NCI-H1092 treated with DMSO at 0.1 percent for 48 hours (cell line): ENCODE data around the gene KRTAP5-1.

Experiments
- DNase-seq: peaks from one replicate; lab custom pipeline; 2025; lab: John Stamatoyannopoulos, UW

KRTAP5-1 gene

DNA sequence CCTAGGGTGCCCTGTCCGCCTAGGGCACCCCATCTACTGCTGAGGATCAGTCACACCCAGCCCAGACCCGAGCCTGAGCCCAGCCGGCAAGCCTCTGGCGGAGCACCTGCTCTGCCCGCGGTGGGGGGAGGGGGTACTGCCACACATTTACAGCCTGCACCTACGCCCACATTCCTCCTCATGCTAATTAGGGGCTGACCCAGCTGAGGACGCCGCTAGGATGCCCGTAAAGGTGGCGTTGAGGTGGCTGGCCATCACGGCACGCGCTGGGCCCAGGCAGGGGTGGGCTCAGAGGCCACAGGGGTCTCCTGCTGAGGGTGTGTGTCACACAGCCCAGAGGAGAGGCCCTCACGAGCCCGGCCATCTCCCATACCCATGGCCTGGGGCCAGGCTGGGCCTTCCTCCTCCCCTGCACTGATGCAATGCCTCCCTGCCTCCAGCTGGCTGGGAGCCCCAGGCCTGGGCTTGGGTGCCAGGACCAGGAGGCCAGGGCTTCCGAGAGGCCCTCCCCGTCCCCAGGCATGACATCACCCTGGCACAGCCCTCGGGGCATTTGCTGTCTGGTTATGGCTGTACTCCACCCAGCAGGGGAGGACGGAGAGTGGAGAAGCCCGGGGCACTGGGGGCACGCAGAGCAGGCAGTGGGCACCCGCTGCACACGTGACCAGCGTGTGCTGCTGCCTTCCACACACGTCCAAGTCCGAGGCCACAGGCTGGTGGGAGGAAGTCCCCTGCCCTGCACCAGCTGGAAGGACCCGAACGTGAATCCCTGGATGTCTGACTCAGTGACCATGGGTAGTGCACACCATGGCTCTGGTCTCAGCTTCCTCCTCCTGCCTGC, 25.8 kb downstream of the KRTAP5-1 start:
- DNase-seq = no peak

DNA sequence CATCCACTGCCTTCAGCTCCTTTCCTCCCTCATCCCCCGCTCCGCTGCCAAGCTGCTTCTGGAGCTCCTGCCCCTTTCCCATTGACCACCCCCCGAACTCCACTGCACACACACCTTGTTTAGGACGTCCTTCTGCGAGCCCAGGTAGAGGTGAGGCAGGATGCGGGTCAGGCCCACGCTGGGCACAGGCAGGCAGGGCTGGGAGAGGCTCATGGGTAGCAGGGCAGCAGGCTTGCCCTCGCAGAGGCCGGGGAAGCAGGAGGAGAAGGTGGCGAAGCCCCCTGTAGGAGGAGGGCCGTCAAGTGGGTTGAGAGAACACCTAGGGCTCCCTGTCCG, 26.3 kb downstream of the KRTAP5-1 start:
- DNase-seq = no peak

DNA sequence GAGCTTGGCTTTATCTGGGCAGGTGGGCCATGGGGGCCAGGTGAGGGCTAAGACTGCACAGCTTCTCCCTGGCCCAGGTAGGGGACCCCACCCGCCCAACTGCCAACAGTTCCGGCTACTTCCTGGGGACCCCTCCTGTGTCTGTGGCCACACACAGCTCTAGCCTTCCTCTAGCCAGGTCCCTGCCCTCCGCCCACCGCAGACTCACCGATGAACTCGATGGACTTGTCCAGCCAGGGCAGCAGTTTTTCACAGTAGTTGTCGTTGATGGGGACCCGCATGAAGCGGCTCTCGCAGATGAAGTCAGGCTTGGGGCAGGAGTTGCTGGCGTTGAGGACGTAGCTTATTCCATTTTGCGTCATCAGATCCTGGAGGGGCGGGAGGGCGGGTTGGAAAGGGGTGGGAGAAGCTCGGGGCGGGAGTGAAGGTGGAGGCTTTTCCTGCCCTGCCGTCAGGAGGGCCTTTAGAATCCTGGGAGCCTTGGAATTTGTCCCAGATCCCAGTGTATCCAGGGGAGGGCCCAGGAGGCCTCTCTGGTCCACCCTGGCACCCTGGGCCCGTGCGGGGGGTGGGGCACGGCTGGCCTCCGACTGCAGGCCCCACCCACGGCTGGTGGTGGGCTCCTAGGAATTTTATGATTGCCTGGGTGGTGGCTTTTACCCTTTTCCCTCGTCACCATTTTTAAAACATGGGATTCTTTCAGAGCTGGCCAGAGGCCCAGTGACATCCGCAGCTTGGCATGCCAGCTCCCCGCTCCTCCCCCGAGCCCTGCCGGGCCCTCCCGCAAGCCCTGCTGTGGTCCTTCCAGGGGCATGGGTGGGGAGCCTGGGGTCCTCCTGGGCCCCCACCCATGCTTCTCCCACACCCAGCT, 26.9 kb downstream of the KRTAP5-1 start:
- no peak for DNase-seq

DNA sequence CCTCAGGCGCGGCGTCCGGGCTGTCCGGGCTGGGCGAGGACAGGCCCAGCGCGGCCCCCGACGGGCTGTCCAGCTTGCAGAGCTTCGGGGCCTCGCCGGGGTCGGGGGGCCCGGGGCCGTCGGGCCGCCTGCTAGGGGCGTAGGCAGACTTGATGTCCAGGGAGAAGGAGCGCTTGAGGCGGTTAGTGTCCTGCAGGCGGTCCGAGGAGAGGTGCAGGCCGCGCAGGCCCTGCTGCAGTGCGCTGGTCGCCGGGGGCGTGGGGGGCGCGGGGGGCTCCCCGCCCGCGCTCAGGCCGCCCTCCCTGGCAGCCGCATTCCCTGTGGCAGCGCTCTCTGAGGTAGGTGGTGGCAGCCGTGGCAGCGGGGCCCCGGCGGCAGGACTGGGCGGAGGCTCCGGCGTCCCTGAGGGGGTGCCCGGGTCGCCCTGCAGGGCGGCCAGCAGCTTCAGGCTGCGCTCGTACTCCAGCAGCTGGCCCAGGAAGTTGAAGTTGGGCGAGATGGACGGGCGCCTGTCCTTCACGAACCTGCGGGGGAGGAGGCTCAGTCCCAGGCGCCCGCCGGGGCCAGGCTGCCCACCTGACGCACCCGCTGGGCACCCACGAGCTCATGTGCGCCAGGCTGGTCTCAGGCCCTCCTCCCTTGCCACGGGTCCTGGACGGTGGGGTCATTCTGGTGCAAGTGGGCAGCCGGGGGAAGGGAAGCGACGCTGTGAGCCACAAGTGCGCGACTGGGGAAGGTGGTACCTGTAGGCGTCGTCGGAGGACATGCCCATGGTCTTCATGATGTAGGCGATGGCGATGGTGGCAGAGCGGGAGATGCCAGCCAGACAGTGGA, 27.8 kb downstream of the KRTAP5-1 start:
- DNase-seq = no peak

DNA sequence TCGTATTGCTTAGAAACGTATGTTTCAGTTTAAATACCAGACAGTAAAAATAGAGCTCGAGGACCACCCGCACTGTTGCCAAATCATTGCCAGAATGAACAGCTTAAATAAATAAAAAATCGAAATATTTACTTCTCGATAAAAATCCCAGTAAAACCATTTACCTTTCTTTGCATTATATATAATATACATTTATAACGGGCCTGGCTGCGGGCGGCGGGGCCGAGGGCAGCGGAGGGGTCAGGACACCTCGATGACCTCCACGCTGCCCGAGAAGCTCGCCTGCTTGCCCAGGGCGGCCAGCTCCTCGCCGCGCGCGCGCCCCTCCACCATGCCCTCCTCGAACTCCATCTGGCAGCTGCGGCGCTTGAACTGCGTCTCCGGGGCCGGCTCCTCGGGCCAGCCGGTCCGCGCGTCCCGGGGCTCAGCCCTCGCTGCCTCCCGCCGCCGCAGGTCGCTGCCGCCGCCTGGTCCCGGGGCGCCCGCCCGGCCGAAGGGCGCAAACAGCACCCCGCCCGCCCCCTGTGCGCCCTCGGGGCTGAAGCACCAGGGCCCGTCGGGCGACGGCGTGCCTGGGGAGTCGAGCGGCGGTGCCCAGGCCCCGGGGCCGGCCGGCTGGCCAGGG, 28.7 kb downstream of the KRTAP5-1 start:
- no peak for DNase-seq

DNA sequence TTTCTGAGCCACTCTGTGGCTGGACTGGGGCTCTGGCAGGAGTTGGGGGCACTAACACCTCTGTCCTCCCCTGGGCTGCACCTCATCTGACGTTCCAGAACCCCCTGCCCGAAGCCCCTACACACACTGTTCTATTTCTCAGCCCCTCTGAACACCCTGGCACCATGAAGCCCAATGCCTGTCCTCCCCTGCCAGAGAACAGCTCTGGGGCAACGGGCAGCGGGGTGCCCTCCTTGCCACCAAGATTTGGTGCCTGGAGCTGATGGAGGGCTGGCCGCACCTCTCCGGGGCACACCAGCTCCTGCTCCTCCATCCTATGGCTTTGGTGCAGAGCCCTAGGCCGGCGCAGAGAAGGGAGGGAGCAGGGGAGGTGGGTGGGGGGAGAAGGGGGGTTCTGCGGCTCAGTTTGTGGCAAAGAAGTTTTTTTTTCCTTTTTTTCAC, 29.4 kb downstream of the KRTAP5-1 start:
- DNase-seq = no peak

DNA sequence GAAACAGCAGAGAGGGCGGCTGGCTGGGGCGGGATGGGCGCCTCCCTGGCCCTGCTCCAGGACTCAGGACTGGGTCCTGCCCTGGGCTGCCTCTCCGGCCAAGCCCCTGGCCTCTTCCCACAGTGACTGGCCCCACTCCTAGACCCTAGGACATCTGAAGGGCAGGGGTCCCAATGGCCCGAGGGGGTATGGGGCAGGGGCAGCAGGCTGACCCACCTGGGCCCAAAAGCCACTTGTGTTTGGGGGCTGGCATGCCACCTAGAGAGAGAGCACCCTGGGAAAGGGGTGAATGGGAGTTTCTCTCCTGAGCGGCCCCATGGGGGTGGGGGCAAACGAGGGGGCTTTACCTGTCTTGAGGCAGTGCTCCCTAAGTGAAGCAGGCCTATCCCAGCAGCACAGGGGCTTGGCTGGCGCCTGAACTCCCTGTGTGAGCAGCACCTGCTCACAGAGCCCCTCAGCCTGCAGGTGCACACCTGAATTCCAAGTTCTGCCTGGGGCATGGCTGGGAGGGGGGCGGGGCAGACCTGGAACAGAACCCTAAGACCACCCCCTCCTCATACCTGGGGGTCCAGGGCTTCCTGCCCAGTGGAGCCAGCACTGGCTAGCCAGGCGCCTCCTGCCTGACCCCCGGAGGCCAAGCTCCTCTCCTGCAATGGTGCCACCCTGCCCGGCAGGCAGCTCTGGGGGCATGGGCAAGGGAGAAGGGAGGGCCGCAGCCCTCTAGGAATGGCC, 29.9 kb downstream of the KRTAP5-1 start:
- no peak for DNase-seq

DNA sequence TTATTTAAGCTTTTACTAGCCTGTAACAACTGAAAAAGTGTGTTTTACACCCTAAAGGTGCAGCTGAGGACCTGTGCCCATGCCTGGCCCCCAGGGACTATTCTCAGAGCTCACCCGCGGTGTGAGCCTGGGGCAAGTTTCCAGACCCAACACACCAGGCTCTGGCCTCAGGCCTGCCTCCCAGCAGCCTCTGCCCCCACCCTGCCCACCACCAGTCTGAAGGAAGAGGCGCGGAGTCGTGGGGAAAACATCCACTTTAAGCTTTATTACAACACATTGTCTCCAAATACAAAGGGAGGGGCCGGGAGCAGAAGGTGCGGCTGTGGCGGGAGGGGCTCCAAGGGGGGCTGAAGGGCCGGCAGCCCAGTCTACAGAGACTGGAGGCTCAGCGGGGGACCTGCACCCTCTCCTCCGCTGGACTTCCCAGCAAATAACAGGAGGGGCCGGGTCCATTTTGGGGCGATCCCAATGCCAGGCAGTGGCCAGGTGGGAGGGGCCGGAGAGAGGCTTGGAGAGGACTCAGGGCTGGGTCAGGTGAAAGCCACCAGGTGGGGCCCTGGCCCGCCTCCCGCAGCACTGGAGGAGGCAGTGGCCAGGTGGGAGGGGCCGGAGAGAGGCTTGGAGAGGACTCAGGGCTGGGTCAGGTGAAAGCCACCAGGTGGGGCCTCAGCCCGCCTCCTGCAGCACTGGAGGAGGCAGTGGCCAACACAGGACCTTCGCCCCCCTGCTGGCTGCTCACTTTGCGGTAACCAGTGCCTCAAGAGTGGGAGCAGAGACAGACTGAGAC, 31.1 kb downstream of the KRTAP5-1 start:
- no peak for DNase-seq

DNA sequence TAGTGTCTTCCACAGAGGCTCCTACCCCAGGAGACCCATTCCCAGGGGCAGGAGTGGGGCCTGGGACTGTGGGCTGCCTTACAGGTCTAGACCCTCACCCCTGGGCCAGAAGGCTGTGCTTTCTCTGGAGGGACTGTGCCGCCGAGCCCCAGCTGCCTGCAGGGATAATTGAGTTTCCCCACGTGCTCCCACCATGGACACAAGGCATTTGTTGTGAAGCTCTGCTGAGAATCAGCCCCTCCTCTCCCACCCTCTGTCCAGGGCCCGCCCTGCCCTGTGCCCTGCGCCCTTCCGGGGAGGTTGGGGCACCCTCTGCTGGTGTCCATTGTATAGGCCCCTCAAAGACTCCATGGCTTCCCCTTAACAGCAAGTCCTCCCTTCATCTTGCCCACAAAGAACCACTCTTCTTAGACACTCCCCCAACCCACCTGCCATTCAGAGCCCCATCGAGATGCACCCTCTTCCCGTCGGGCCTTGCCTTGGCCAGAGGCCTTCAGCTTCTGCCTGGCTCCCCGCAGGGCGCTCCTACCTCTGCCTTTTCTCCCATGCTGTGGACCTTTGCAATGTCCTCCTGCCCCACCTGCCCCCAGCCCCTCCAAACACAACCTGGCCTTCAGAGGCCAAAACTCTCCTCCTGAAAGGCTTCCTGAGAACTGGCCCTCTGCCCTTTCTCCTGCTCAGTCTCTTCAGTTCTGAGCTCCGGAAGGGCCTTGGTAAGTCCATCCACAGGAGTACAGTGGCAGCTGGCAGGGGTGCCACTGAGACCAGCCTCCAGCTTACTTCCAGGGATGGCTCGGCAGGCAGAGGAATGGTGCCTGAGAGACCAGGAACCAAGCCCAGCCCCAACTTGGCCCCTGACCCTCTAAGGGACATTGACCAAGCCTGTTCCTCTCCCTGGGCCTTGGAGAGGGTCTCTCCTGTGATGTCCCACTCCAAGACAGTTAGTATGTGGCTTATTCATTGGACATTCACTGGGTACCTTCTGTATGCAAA, 35.4 kb downstream of the KRTAP5-1 start:
- no peak for DNase-seq

DNA sequence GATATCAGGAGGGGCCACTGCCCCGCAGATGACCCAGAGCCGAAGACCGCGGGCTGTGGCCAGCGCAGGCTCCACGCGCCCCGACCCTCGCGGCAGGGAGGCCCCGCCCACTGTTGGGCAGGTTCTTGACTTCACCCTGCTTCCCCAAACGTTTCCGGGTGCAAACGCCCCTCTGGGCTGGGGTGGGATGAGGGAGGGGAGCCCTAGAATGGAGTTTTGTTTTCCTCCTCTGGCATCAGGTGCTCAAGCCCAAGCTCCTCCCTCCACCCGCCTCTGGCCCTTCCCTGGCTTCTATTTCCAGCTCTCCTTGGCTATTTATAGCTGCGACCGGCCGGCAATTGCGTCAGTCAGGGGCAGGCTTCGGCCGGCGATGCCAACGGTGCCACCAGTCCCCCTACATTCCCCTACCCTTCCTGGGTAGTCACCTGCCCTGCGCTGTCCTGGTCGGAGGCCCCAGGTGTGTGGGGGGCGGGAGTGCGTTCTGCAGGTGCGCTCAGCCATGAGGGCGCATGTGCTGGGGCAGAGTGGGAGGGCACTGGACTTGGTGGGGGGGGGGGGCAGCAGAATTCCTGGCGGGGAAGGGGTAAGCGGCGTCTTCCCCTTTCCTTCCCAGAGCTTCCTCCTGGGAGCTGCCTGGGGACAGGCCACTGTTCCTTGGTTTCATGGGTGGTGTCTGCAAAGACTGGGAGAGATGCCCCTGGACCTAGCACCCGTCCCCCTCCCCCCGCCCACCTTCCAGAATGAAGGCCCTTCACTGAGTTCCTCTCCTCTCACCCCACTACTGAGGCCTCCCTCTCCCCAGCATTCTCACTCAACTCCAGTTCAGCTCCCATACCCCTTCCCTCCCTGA, 36.6 kb downstream of the KRTAP5-1 start:
- DNase-seq = no peak

DNA sequence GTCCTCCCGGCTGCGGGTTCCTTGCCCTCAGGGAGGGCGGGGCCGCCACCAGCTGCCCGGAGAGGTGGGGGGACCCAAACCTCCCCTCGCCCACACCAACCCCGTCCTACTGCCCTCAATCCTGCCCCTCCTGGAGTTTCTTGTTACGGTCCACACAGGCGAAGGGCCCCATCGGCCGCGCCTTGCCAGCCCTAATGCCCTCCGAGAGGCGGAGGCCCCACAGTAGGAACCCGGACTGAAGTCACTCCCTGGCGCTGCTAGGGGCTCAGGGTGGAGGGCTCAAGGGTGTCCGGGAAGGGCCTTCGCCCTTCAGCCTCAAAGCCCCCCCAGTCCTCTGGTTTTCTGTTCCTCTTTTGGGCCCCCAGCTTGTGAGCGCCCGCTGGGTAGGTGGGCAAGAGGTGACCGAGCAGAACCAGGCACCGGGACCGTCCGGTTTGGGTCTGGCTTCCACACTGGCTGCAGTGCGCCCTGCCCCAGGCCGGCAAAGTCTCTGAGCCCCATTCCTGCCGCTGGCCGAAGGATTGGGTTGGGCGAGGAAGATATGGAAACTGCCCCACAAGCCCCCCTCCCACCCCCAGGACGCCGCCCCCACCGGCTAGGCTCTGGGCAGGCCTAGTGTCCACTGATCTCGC, 37.5 kb downstream of the KRTAP5-1 start:
- no peak for DNase-seq

DNA sequence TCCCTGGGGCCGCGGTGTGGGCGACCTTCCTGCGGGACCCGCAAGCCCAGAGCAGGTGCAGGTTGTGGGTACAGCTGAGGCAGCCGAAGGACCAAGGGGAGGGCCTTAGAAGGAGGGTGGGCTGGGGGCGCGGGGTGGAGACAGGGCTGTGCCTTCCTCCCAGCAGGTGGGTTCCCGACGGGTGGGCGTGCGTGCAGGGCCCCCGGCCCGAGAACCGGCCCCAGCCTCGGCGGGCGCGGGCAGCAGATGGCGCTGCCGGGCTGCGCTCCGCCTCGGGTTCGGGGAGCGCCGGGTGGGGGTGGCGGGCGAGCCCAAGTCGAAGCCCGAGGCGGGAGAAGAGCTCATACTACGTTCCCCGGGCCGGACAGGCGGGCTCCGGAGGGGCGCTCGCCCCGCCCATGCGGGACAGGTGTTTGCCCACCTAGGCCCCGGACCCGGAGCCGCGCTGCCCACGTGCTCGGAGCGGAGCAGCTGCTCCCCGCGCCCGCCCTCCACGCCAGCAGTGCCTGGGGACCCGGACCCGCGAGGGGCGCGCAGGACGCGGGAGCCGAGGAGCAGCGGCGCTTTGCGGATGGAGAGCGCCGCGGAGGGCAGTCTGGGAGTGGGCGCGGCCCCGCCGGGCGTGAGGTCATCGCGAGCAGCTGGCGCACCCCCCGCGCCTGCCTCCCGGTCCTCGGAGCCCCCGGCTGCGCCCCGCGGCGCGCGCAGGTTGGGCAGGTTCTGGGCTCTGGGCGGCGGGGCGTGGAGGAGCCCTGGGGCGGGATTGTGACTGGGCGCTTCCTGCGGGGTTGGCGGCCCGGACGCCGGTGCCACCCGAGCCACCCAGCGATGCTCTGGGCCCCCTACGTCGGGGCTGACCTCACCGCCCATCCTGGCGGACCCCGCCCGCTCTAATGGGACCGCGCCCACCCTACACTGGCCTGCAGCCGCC, 38.3 kb downstream of the KRTAP5-1 start:
- peak; percentile 54 for DNase-seq

DNA sequence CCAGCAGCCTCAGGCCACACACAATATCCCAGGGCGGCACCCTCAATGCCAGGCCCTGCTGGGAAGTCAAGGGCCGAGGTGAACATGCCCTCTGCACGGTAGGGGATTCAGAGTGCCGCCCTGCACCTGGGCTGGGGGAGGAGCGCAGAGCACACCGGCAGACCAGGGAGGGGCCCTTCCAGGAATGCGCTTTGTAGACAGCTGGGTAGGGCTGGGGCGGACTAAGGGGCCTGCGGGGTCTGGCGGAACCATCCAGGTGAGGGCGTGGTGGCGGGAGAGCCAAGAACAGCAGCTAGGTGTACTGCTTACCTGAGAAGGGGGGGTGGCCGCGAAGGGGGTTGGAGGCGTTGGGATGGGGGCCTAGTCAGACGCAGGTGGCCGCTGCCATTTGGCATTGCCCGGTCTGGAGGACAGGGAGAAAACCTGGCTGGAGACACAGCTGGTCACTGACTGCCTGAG, 39.0 kb downstream of the KRTAP5-1 start:
- no peak for DNase-seq

DNA sequence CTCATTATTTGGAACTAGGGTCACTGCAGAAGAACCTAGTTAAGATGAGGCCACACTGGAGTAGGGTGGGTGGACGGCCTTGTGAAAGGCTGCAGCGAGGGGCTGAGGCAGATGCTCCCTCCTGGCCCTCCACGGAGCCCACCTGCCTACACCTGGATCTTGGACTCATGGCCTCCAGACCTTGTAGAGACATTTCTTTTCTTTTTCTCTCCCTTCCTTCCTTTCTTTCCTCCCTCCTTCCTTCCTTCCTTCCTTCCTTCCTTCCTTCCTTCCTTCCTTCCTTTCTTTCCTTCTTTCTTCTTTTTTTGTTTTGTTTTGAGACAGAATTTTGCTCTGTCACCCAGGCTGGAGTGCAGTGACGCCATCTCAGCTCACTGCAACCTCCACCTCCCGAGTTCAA, 39.7 kb downstream of the KRTAP5-1 start:
- DNase-seq = no peak

DNA sequence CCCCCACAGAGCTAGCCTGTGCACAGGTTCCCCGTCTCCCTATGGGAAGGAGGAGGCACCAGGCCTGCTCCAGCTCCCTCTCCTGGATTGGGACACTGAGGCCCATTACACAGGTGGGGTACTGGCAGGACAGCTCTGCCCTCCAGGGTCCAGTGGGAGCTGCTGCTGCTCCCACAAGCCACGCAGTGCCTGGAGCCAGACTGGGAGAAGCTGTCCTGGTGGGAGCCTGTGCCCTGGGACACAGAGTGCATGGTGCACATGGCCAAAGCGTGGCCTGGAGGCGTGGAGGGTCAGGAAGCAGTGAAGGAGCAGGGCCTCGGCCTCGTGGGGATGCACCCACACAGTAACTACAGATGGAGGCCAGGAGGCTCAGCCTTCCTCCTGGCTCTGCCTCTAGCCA, 40.5 kb downstream of the KRTAP5-1 start:
- no peak for DNase-seq

DNA sequence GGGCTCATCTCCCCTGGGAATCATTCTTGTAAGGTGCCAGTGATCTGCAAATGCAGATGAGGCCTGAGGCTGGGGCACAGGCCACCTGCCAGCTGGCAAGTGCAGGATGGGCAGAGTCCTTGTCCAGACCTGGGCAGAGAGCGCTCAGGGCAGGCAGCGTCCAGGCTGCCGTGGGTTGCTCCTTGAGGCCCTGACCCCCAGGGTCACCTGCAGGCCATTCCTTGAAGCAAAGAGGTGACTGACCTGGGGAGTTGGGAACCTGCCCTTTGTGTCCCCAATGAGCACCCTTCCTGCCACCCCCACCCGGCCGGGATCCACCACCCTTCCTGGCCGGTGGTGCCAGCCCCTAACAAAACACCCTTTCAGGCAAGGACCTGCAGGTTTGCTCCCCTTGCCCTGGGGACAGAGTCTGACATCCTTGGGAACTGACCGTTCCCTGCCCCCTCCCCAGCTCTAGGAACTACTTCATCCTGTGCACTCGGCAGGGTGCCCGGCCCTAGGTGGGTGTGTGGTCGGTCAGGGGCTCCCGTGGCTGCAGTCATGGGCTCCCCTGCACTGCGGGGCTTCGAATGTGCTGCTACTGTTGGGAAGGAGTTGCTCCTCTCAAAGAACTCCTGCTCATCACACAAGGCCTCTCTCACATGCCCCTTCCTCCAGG, 41.3 kb downstream of the KRTAP5-1 start:
- no peak for DNase-seq
